ENCODE data around the gene KDM7A. TPM values are rescaled to one million over a fixed set of nuclear protein-coding genes. Genes with fewer than 3 reads are reported as not detected.

Gene KDM7A
- total and polyA plus RNA-seq, 2 of the 8 experiments (the other 6 are each of a cell fraction or from before 2014, with no cell fraction given), result 2.2 to 12.5 TPM

DNA sequence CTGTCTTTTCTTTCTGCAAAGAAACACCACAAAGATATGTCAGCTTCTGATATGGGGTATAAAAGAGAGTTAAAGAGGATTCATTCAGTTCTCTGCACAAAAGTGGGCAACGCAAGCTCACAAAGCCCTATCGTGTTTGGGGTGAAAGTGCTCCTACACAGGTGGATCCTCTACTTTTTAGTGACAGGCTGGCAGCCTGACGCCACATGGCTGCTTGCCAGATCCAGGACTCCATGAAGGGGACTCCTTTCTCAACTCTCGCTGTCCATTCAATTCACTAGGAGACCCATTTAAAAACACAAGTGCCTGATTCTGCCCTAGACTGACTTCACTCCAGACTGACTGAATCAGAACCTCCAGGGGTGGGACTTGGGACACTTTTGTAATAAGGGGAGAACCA, 122.0 kb downstream of the KDM7A start (continued):
- TF ChIP-seq KDM1A (IDR thresholded peaks at IDR 0.05; ENCODE audit: borderline replicate concordance, low read length), result no peak
- TF ChIP-seq JUN (IDR thresholded peaks at IDR 0.05; ENCODE audit: low read depth, low read length), result no peak
- TF ChIP-seq RAD21 (IDR thresholded peaks at IDR 0.05 in 1 of 2, conservative IDR thresholded peaks at IDR 0.05 in 1 of 2; ENCODE audit: low read depth in 2 of 2, low read length in 2 of 2), result no peak
